Brain microvascular endothelial cell (primary cell): ENCODE measurements around the gene GTF3C2.

Experiments
- DNase-seq: peaks from one replicate; pipeline ENCODE4 v3.0.0-alpha.2; 2020
- H3K27ac ChIP-seq: fragments of 250-450 bp; sonication (Bioruptor Pico); 2 replicates; pipeline ENCODE4 v1.5.1; 2020; ENCODE audit warnings: mild to moderate bottlenecking, moderate library complexity
- H3K27me3 ChIP-seq: fragments of 250-450 bp; sonication (Bioruptor Pico); replicated peaks from 2 replicates; pipeline ENCODE4 v1.5.1; 2020; ENCODE audit warnings: mild to moderate bottlenecking
- H3K36me3 ChIP-seq: fragments of 250-450 bp; sonication (Bioruptor Pico); replicated peaks from 2 replicates; pipeline ENCODE4 v1.5.1; 2020; ENCODE audit warnings: mild to moderate bottlenecking
- H3K4me3 ChIP-seq: 2 replicates; pipeline ENCODE4 v1.5.1; 2011; ENCODE audit warnings: low read depth, mild to moderate bottlenecking, control low read depth, low read length, moderate library complexity
- CTCF ChIP-seq: IDR thresholded peaks from 2 replicates; pipeline ENCODE4 v1.5.1; 2011; ENCODE audit warnings: low read depth, mild to moderate bottlenecking, moderate library complexity, low read length, control low read depth, inconsistent platforms; ENCODE audit errors: missing control alignments
- in situ Hi-C: cut with HindIII; loops from 2 replicates; pipeline ENCODE4 v1.10.0; 2017; ENCODE audit warnings: low sequenced_read_pairs, low pct_ligation_motif_present

The GTF3C2 gene

GRCh38 chr2:27298391-27299080 is 58.0 kb downstream of the GTF3C2 start:
- Histone ChIP-seq H3K27ac (no peak overlapping the region), H3K27me3 (peaks cover 3% of the 10 kb centered on the region), H3K36me3 (no peaks in the 10 kb centered on the region), H3K4me3 (no peak overlapping the region)
- in situ Hi-C loops, result loop anchor here (25.0 kb wide), 1 partner anchor 186 kb away; the partner anchor contains the start of genes ABHD1 and CGREF1
- no peak for TF ChIP-seq CTCF
- no peak for DNase-seq

- in situ Hi-C loops, result loop anchor here (25.0 kb wide), 1 partner anchor 185 kb away; the partner anchor contains the start of genes ABHD1 and CGREF1
- H3K36me3 ChIP-seq, result no peaks in the 10 kb centered on the region
- peaks cover 3% of the 10 kb centered on the region for H3K27me3 ChIP-seq
- no peak overlapping the region for H3K27ac ChIP-seq
- no peak for DNase-seq
- no peak overlapping the region for H3K4me3 ChIP-seq
- no peak for TF ChIP-seq CTCF
These were observed 59.4 kb downstream of the GTF3C2 start for GRCh38 chr2:27297195-27297594.

- H3K36me3 ChIP-seq, result no peaks in the 10 kb centered on the region
- in situ Hi-C loops, result loop anchor here (25.0 kb wide), 1 partner anchor 184 kb away; the partner anchor contains the start of genes ABHD1 and CGREF1
- DNase-seq, result no peak
- no peak overlapping the region for H3K4me3 ChIP-seq
- no peak overlapping the region for H3K27ac ChIP-seq
- no peak for TF ChIP-seq CTCF
- peaks cover 8% of the 10 kb centered on the region for H3K27me3 ChIP-seq
These were observed 60.1 kb downstream of the GTF3C2 start for GRCh38 chr2:27296481-27296880.

- in situ Hi-C loops, result loop anchor here (25.0 kb wide), 1 partner anchor 183 kb away; the partner anchor contains the start of genes ABHD1 and CGREF1
- H3K4me3 ChIP-seq, result no peak overlapping the region
- H3K27ac ChIP-seq, result no peak overlapping the region
- TF ChIP-seq CTCF, result no peak
- DNase-seq, result no peak
- no peaks in the 10 kb centered on the region for H3K36me3 ChIP-seq
- H3K27me3 ChIP-seq, result peaks cover 12% of the 10 kb centered on the region
These were observed 61.6 kb downstream of the GTF3C2 start for GRCh38 chr2:27294928-27295327.

GRCh38 chr2:27291865-27292264 is 64.7 kb downstream of the GTF3C2 start:
- no peak for DNase-seq
- in situ Hi-C loops, result loop anchor here (25.0 kb wide), 1 partner anchor 180 kb away; the partner anchor contains the start of genes ABHD1 and CGREF1
- no peak for TF ChIP-seq CTCF
- H3K4me3 ChIP-seq, result no peak overlapping the region
- H3K27ac ChIP-seq, result no peak overlapping the region
- H3K27me3 ChIP-seq, result peaks cover 15% of the 10 kb centered on the region
- no peaks in the 10 kb centered on the region for H3K36me3 ChIP-seq

GRCh38 chr2:27290549-27290948 is 66.0 kb downstream of the GTF3C2 start:
- Histone ChIP-seq H3K27me3 (peaks cover 14% of the 10 kb centered on the region), H3K36me3 (no peaks in the 10 kb centered on the region), H3K27ac (no peak overlapping the region), H3K4me3 (no peak overlapping the region)
- in situ Hi-C loops, result loop anchor here (25.0 kb wide), 1 partner anchor 178 kb away; the partner anchor contains the start of genes ABHD1 and CGREF1
- DNase-seq, result no peak
- no peak for TF ChIP-seq CTCF
